ENCODE measurements around the gene DOCK2. TPM values are rescaled to one million over a fixed set of nuclear protein-coding genes. Genes with fewer than 3 reads are reported as not detected.

Gene DOCK2
- total RNA-seq, 2 experiments from 2014 or later = 161 to 205 TPM

GRCh38 chr5:170067152-170067551 is 430.1 kb downstream of the DOCK2 start:
- Histone ChIP-seq H3K27ac (ENCODE audit: low read depth, low read length, poor library complexity, severe bottlenecking) (no peak overlapping the region), H4K20me1 (ENCODE audit: insufficient read depth, low read length) (no peaks in the 10 kb centered on the region), H3K4me2 (ENCODE audit: low read length) (no peak overlapping the region), H3K4me3 (ENCODE audit: low read depth, low read length, poor library complexity, severe bottlenecking) (no peak overlapping the region), H3K9me3 (ENCODE audit: low read length) (no peaks in the 10 kb centered on the region), H3K9me2 (ENCODE audit: insufficient read depth, low read length) (no peaks in the 10 kb centered on the region), H2AFZ (ENCODE audit: low read length) (no peak overlapping the region), H3K79me2 (ENCODE audit: insufficient read depth, low read depth, low read length) (no peaks in the 10 kb centered on the region), H3K4me1 (ENCODE audit: insufficient read depth, low read length, poor library complexity, severe bottlenecking) (no peaks in the 10 kb centered on the region), H3K36me3 (ENCODE audit: insufficient read depth, low read length) (peaks cover 71% of the 10 kb centered on the region)
- no peak for DNase-seq (ENCODE audit: low spot score)
- ChIA-PET POLR2A (interaction anchor here (1.6 kb wide), 1 partner anchor 19 kb away, joined by 6 read pairs; no protein-coding TSS in a partner anchor), CTCF (ENCODE audit: unreplicated experiment) (no interaction called here)
- intact Hi-C loops (cut with micrococcal nuclease; ENCODE audit: unreplicated experiment) = no loop called here
- no TSS peak for BruUV-seq (replicated peaks)
- TF ChIP-seq EZH2phosphoT487 (IDR thresholded peaks at IDR 0.05; ENCODE audit: borderline replicate concordance, low read depth, low read length) (no peak), CTCF (conservative IDR thresholded peaks at IDR 0.05; ENCODE audit: low read length) (no peak)

- Histone ChIP-seq H3K27ac (ENCODE audit: low read depth, low read length, poor library complexity, severe bottlenecking) (no peak overlapping the region), H3K9me2 (ENCODE audit: insufficient read depth, low read length) (no peaks in the 10 kb centered on the region), H3K4me2 (ENCODE audit: low read length) (no peak overlapping the region), H3K4me3 (ENCODE audit: low read depth, low read length, poor library complexity, severe bottlenecking) (no peak overlapping the region), H3K4me1 (ENCODE audit: insufficient read depth, low read length, poor library complexity, severe bottlenecking) (no peaks in the 10 kb centered on the region), H4K20me1 (ENCODE audit: insufficient read depth, low read length) (no peaks in the 10 kb centered on the region), H3K36me3 (ENCODE audit: insufficient read depth, low read length) (peaks cover 70% of the 10 kb centered on the region), H3K79me2 (ENCODE audit: insufficient read depth, low read depth, low read length) (no peaks in the 10 kb centered on the region), H2AFZ (ENCODE audit: low read length) (no peak overlapping the region), H3K9me3 (ENCODE audit: low read length) (no peaks in the 10 kb centered on the region)
- ChIA-PET POLR2A (interaction anchor here (1.6 kb wide), 1 partner anchor 19 kb away, joined by 6 read pairs; no protein-coding TSS in a partner anchor), CTCF (ENCODE audit: unreplicated experiment) (no interaction called here)
- no peak for TF ChIP-seq CTCF (conservative IDR thresholded peaks at IDR 0.05; ENCODE audit: low read length)
- no peak for TF ChIP-seq EZH2phosphoT487 (IDR thresholded peaks at IDR 0.05; ENCODE audit: borderline replicate concordance, low read depth, low read length)
- intact Hi-C loops (cut with micrococcal nuclease; ENCODE audit: unreplicated experiment) = no loop called here
- DNase-seq (ENCODE audit: low spot score) = no peak
- no TSS peak for BruUV-seq (replicated peaks)
These were observed 430.6 kb downstream of the DOCK2 start for GRCh38 chr5:170067574-170068170.

GRCh38 chr5:170069512-170069911 is 432.4 kb downstream of the DOCK2 start:
- no peak overlapping the region for H2AFZ ChIP-seq (ENCODE audit: low read length)
- DNase-seq (ENCODE audit: low spot score) = no peak
- no peaks in the 10 kb centered on the region for H3K9me3 ChIP-seq (ENCODE audit: low read length)
- TF ChIP-seq CTCF (conservative IDR thresholded peaks at IDR 0.05; ENCODE audit: low read length) (no peak), EZH2phosphoT487 (IDR thresholded peaks at IDR 0.05; ENCODE audit: borderline replicate concordance, low read depth, low read length) (no peak)
- no peak overlapping the region for H3K4me2 ChIP-seq (ENCODE audit: low read length)
- POLR2A ChIA-PET = no interaction called here
- no peaks in the 10 kb centered on the region for H4K20me1 ChIP-seq (ENCODE audit: insufficient read depth, low read length)
- CTCF ChIA-PET (ENCODE audit: unreplicated experiment) = no interaction called here
- H3K4me1 ChIP-seq (ENCODE audit: insufficient read depth, low read length, poor library complexity, severe bottlenecking) = no peaks in the 10 kb centered on the region
- no peaks in the 10 kb centered on the region for H3K9me2 ChIP-seq (ENCODE audit: insufficient read depth, low read length)
- no peaks in the 10 kb centered on the region for H3K79me2 ChIP-seq (ENCODE audit: insufficient read depth, low read depth, low read length)
- H3K4me3 ChIP-seq (ENCODE audit: low read depth, low read length, poor library complexity, severe bottlenecking) = no peak overlapping the region
- BruUV-seq (replicated peaks) = no TSS peak
- no peak overlapping the region for H3K27ac ChIP-seq (ENCODE audit: low read depth, low read length, poor library complexity, severe bottlenecking)
- H3K36me3 ChIP-seq (ENCODE audit: insufficient read depth, low read length) = peaks cover 60% of the 10 kb centered on the region
- intact Hi-C loops (cut with micrococcal nuclease; ENCODE audit: unreplicated experiment) = no loop called here

All from OCI-LY7 (cell line).